Measurements from ENCODE around the gene TFB2M. TPM values are rescaled to one million over a fixed set of nuclear protein-coding genes. Genes with fewer than 3 reads are reported as not detected.

The TFB2M gene
- total and polyA plus RNA-seq, 2 donors (not counting 1 experiment from before 2014, with no cell fraction given): 8.8 to 11.6 TPM

DNA sequence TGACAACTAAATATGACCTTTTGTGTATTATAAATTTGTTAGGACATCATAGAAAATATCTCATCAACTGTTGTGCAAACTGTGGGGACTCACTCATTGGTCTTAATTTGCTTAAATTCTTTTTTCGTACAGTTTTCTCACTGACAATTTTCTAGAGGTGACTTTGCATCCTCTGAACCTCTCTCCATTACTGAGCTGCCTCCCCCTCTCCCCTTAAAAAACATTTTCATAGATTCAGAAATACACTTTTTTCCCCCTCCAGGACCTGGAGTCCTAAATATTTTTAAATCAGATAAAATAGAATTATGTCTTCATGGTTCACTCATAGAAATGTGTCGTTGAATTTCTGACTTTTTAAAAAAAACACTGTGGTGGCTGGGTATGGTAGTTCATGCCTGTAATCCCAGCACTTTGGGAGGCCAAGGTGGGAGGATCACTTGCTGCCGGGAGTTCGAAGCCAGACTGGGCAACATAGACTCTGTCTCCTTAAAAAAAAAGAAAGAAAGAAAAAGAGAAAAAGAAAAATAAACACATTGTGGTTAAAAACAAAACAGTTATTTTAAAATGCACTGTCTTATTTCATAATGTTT is 1.7 kb upstream of the TFB2M start:
- H3K4me1 ChIP-seq (ENCODE audit: control insufficient read depth in 2 of 2, insufficient read depth in 2 of 2, low read length in 2 of 2): peaks cover 64 to 68% of the 10 kb centered on the region in 2 donors
- no peak for ATAC-seq (ENCODE audit: low read depth)
- ChIA-PET POLR2A (interaction anchor here (0.6 to 0.7 kb wide), 2 partner anchors 26 to 124 kb away, joined by 3 read pairs; no protein-coding TSS in a partner anchor), CTCF (interaction anchor here (1.6 kb wide), 1 partner anchor 121 kb away, joined by 5 read pairs; no protein-coding TSS in a partner anchor)
- H4K20me1 ChIP-seq (ENCODE audit: control insufficient read depth, insufficient read depth, low read length, poor library complexity, severe bottlenecking): peaks cover 15% of the 10 kb centered on the region
- H3K9ac ChIP-seq (ENCODE audit: low read length): peak overlapping the region; percentile 94
- H3K36me3 ChIP-seq (replicated peaks in 1 of 2; ENCODE audit: control extremely low read depth in 1 of 2, control insufficient read depth in 1 of 2, extremely low read depth in 1 of 2, insufficient read depth in 2 of 2, low read length in 1 of 2): peaks cover 0 to 2% of the 10 kb centered on the region in 2 experiments
- H3K9me3 Mint-ChIP-seq (ENCODE audit: insufficient read depth): peaks cover 2% of the 10 kb centered on the region
- no peak for TF ChIP-seq EZH2 (IDR thresholded peaks at IDR 0.05; ENCODE audit: borderline replicate concordance, insufficient read depth, low read depth, low read length, poor library complexity, severe bottlenecking)
- H3K27ac Mint-ChIP-seq: peak overlapping the region; percentile 94
- intact Hi-C loops (cut with micrococcal nuclease): loop anchor here (2.0 to 5.0 kb wide), 5 partner anchors 130 to 910 kb away; no protein-coding TSS in a partner anchor
- peaks cover 0 to 10% (median 3%) of the 10 kb centered on the region in 3 donors for H3K9me3 ChIP-seq (ENCODE audit: control extremely low read depth in 1 of 3, control insufficient read depth in 2 of 3, insufficient read depth in 1 of 3, low read length in 2 of 3)
- H3K4me3 Mint-ChIP-seq: peak overlapping the region; percentile 98
- no peaks in the 10 kb centered on the region for H3K27me3 Mint-ChIP-seq
- H3K79me2 ChIP-seq (ENCODE audit: control insufficient read depth, insufficient read depth, low read length): peaks cover 95% of the 10 kb centered on the region
- DNase-seq: no peak
- no peaks in the 10 kb centered on the region for H3K27me3 ChIP-seq (replicated peaks in 1 of 4; ENCODE audit: control extremely low read depth in 1 of 4, control insufficient read depth in 3 of 4, insufficient read depth in 4 of 4, low read length in 3 of 4)
- peak overlapping the region; percentile 93 for H2AFZ ChIP-seq (ENCODE audit: insufficient read depth, low read depth, low read length, poor library complexity, severe bottlenecking)
- H3K4me3 ChIP-seq (ENCODE audit: control extremely low read depth in 1 of 5, extremely low read depth in 1 of 5, insufficient read depth in 1 of 5, low read depth in 2 of 5, low read length in 4 of 5): peak overlapping the region in 4 of 5 experiments; percentile 91 to 100 (median 97)
- peak overlapping the region in 1 of 2 donors; percentile 95 for H3K27ac ChIP-seq (ENCODE audit: low read length in 2 of 2)
- peaks cover 58% of the 10 kb centered on the region for H3K4me1 Mint-ChIP-seq
- 0% methylated on average over 1 of the region's 4 CpGs for WGBS (ENCODE audit: insufficient coverage)
- H3K4me2 ChIP-seq (replicated peaks; ENCODE audit: low read depth, low read length, poor library complexity, severe bottlenecking): peak overlapping the region; percentile 87

- Histone ChIP-seq H4K20me1 (ENCODE audit: control insufficient read depth, insufficient read depth, low read length, poor library complexity, severe bottlenecking) (peaks cover 22% of the 10 kb centered on the region), H3K4me1 (ENCODE audit: control insufficient read depth in 2 of 2, insufficient read depth in 2 of 2, low read length in 2 of 2) (peaks cover 58 to 61% of the 10 kb centered on the region in 2 donors), H3K27me3 (replicated peaks in 1 of 4; ENCODE audit: control extremely low read depth in 1 of 4, control insufficient read depth in 3 of 4, insufficient read depth in 4 of 4, low read length in 3 of 4) (no peaks in the 10 kb centered on the region), H3K27ac (ENCODE audit: low read length in 2 of 2) (peak overlapping the region; percentile 83 to 95), H3K4me3 (ENCODE audit: control extremely low read depth in 1 of 5, extremely low read depth in 1 of 5, insufficient read depth in 1 of 5, low read depth in 2 of 5, low read length in 4 of 5) (peak overlapping the region; percentile 70 to 100 (median 94)), H2AFZ (ENCODE audit: insufficient read depth, low read depth, low read length, poor library complexity, severe bottlenecking) (peak overlapping the region; percentile 93), H3K9me3 (ENCODE audit: control extremely low read depth in 1 of 3, control insufficient read depth in 2 of 3, insufficient read depth in 1 of 3, low read length in 2 of 3) (peaks cover 0 to 9% (median 2%) of the 10 kb centered on the region in 3 donors), H3K36me3 (replicated peaks in 1 of 2; ENCODE audit: control extremely low read depth in 1 of 2, control insufficient read depth in 1 of 2, extremely low read depth in 1 of 2, insufficient read depth in 2 of 2, low read length in 1 of 2) (peaks cover 0 to 2% of the 10 kb centered on the region in 2 experiments), H3K9ac (ENCODE audit: low read length) (peak overlapping the region; percentile 94), H3K79me2 (ENCODE audit: control insufficient read depth, insufficient read depth, low read length) (peaks cover 95% of the 10 kb centered on the region), H3K4me2 (replicated peaks; ENCODE audit: low read depth, low read length, poor library complexity, severe bottlenecking) (peak overlapping the region; percentile 87)
- TF ChIP-seq, protein P1, sequence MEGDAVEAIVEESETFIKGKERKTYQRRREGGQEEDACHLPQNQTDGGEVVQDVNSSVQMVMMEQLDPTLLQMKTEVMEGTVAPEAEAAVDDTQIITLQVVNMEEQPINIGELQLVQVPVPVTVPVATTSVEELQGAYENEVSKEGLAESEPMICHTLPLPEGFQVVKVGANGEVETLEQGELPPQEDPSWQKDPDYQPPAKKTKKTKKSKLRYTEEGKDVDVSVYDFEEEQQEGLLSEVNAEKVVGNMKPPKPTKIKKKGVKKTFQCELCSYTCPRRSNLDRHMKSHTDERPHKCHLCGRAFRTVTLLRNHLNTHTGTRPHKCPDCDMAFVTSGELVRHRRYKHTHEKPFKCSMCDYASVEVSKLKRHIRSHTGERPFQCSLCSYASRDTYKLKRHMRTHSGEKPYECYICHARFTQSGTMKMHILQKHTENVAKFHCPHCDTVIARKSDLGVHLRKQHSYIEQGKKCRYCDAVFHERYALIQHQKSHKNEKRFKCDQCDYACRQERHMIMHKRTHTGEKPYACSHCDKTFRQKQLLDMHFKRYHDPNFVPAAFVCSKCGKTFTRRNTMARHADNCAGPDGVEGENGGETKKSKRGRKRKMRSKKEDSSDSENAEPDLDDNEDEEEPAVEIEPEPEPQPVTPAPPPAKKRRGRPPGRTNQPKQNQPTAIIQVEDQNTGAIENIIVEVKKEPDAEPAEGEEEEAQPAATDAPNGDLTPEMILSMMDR (IDR thresholded peaks at IDR 0.05): no peak
- TF ChIP-seq EZH2 (IDR thresholded peaks at IDR 0.05; ENCODE audit: borderline replicate concordance, insufficient read depth, low read depth, low read length, poor library complexity, severe bottlenecking): no peak
- WGBS (ENCODE audit: insufficient coverage): 0% methylated on average over 10 of the region's 25 CpGs
- Mint-ChIP-seq H3K9me3 (ENCODE audit: insufficient read depth) (peaks cover 2% of the 10 kb centered on the region), H3K4me1 (peaks cover 53% of the 10 kb centered on the region), H3K27ac (peak overlapping the region; percentile 94), H3K27me3 (no peaks in the 10 kb centered on the region), H3K4me3 (peak overlapping the region; percentile 98)
- ATAC-seq (ENCODE audit: low read depth) (peak; percentile 10), DNase-seq (no peak)
- ChIA-PET POLR2A (interaction anchor here (0.6 to 1.4 kb wide), 3 partner anchors 27 to 1703 kb away, joined by 3 to 14 read pairs (median 3); no protein-coding TSS in a partner anchor), CTCF (interaction anchor here (0.7 to 1.6 kb wide), 2 partner anchors 122 to 601 kb away, joined by 3 to 5 read pairs; no protein-coding TSS in a partner anchor)
- intact Hi-C loops (cut with micrococcal nuclease): loop anchor here (1.0 to 5.0 kb wide), 6 partner anchors 60 to 910 kb away; partner anchors contain the start of gene SMYD3
These were observed 968 bp upstream of the TFB2M start for GRCh38 chr1:246566813-246567645.

Data from B cell (primary cell).